Measurements from ENCODE around the gene CLPSL1.

Gene CLPSL1

DNA sequence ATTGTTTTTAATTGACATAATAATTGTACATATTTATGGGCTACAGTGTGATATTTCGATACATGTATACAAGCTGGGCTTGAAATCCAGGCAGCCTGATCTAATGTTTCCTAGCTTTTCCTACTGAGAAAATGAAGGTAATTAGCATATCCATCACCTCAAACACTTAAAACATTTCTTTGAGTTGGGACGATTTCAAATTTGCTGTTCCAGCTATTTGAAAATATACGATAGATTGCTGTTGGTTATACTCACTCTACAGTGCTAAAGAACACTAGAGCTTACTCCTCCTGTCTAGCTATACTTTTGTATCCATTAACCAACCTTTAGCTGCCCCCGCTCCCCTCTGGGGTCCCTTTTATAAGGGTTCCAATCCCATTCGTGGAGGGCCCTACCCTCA lies 29.0 kb downstream of the CLPSL1 start:
- H3K27ac ChIP-seq (replicated peaks) = no peak overlapping the region
- DNase-seq (ENCODE audit: low read depth in 1 of 2, low spot score in 1 of 2) = no peak
- TF ChIP-seq, protein P1, sequence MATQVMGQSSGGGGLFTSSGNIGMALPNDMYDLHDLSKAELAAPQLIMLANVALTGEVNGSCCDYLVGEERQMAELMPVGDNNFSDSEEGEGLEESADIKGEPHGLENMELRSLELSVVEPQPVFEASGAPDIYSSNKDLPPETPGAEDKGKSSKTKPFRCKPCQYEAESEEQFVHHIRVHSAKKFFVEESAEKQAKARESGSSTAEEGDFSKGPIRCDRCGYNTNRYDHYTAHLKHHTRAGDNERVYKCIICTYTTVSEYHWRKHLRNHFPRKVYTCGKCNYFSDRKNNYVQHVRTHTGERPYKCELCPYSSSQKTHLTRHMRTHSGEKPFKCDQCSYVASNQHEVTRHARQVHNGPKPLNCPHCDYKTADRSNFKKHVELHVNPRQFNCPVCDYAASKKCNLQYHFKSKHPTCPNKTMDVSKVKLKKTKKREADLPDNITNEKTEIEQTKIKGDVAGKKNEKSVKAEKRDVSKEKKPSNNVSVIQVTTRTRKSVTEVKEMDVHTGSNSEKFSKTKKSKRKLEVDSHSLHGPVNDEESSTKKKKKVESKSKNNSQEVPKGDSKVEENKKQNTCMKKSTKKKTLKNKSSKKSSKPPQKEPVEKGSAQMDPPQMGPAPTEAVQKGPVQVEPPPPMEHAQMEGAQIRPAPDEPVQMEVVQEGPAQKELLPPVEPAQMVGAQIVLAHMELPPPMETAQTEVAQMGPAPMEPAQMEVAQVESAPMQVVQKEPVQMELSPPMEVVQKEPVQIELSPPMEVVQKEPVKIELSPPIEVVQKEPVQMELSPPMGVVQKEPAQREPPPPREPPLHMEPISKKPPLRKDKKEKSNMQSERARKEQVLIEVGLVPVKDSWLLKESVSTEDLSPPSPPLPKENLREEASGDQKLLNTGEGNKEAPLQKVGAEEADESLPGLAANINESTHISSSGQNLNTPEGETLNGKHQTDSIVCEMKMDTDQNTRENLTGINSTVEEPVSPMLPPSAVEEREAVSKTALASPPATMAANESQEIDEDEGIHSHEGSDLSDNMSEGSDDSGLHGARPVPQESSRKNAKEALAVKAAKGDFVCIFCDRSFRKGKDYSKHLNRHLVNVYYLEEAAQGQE (IDR thresholded peaks at IDR 0.05; ENCODE audit: insufficient replicate concordance, low read depth) = no peak
- TF ChIP-seq POLR2AphosphoS5 (IDR thresholded peaks at IDR 0.05; ENCODE audit: low read depth) (no peak), GABPA (IDR thresholded peaks at IDR 0.05; ENCODE audit: low read depth) (no peak), SPI1 (IDR thresholded peaks at IDR 0.05; ENCODE audit: borderline replicate concordance, low read depth) (no peak)
- TF ChIP-seq, protein P2, sequence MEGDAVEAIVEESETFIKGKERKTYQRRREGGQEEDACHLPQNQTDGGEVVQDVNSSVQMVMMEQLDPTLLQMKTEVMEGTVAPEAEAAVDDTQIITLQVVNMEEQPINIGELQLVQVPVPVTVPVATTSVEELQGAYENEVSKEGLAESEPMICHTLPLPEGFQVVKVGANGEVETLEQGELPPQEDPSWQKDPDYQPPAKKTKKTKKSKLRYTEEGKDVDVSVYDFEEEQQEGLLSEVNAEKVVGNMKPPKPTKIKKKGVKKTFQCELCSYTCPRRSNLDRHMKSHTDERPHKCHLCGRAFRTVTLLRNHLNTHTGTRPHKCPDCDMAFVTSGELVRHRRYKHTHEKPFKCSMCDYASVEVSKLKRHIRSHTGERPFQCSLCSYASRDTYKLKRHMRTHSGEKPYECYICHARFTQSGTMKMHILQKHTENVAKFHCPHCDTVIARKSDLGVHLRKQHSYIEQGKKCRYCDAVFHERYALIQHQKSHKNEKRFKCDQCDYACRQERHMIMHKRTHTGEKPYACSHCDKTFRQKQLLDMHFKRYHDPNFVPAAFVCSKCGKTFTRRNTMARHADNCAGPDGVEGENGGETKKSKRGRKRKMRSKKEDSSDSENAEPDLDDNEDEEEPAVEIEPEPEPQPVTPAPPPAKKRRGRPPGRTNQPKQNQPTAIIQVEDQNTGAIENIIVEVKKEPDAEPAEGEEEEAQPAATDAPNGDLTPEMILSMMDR (IDR thresholded peaks at IDR 0.05; ENCODE audit: insufficient read depth, low read length) = no peak
- no peaks in the 10 kb centered on the region for H3K27me3 ChIP-seq (ENCODE audit: insufficient read depth, poor library complexity, severe bottlenecking)
- no peak overlapping the region for H3K4me3 ChIP-seq (replicated peaks; ENCODE audit: insufficient read depth, low read length)

DNA sequence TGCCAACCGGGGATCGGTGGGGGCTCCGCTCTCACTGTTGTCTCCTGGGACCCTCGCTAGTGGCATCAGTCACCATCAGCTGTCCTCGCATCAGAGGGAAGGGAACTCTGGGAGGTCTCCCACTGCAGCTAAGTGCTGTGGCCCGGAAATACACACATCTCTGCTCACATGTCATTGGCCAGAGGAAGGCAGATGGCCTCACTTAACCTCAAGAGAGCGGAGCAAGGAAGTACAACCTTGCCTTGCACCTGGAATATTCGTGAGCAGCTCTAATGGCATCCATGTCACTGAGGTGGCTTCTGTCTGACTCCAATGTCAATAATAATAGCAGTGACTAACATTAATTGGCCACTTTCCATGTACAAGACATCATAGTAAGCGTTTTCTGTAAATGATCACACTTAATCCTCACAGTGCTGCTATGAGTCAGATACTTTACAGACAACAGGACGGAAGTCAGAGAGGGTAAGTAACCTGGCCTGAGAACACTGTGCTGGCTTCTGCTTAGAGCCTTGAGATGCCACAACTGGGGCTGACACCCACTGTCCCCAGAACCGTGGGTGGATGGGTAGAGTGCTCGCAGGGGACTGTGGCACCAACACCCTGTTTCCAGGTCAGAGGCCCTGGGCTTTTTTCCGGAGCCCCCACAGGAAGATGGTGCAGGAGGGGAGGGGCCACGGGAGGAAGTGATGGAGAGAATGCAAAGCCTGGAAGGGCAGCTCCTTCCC lies 30.3 kb downstream of the CLPSL1 start:
- TF ChIP-seq, protein P1 (IDR thresholded peaks at IDR 0.05; ENCODE audit: insufficient replicate concordance, low read depth) = no peak
- TF ChIP-seq POLR2AphosphoS5 (IDR thresholded peaks at IDR 0.05; ENCODE audit: low read depth) (no peak), GABPA (IDR thresholded peaks at IDR 0.05; ENCODE audit: low read depth) (no peak), SPI1 (IDR thresholded peaks at IDR 0.05; ENCODE audit: borderline replicate concordance, low read depth) (no peak)
- TF ChIP-seq, protein P2 (IDR thresholded peaks at IDR 0.05; ENCODE audit: insufficient read depth, low read length) = no peak
- no peaks in the 10 kb centered on the region for H3K27me3 ChIP-seq (ENCODE audit: insufficient read depth, poor library complexity, severe bottlenecking)
- H3K4me3 ChIP-seq (replicated peaks; ENCODE audit: insufficient read depth, low read length) = no peak overlapping the region
- DNase-seq (ENCODE audit: low read depth in 1 of 2, low spot score in 1 of 2) = no peak
- no peak overlapping the region for H3K27ac ChIP-seq (replicated peaks)

DNA sequence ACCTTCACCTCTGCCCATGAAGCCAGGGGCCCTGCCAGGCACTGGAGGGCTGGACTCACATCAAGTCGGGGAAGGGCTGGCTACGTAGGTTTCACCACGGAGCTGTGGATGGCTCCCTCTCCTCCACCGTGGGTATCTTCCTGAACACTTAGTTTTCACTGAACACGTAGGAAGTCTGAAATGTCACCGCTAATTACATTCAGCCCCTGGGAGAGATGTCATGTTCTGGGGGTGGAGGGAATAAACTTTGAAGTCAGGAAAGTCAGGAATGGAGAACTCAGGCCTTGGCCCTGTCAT lies 30.8 kb downstream of the CLPSL1 start:
- DNase-seq (ENCODE audit: low read depth in 1 of 2, low spot score in 1 of 2) = no peak
- no peak overlapping the region for H3K4me3 ChIP-seq (replicated peaks; ENCODE audit: insufficient read depth, low read length)
- no peaks in the 10 kb centered on the region for H3K27me3 ChIP-seq (ENCODE audit: insufficient read depth, poor library complexity, severe bottlenecking)
- H3K27ac ChIP-seq (replicated peaks) = no peak overlapping the region
- TF ChIP-seq, protein P2 (IDR thresholded peaks at IDR 0.05; ENCODE audit: insufficient read depth, low read length) = no peak
- TF ChIP-seq, protein P1 (IDR thresholded peaks at IDR 0.05; ENCODE audit: insufficient replicate concordance, low read depth) = no peak
- TF ChIP-seq GABPA (IDR thresholded peaks at IDR 0.05; ENCODE audit: low read depth) (no peak), SPI1 (IDR thresholded peaks at IDR 0.05; ENCODE audit: borderline replicate concordance, low read depth) (no peak), POLR2AphosphoS5 (IDR thresholded peaks at IDR 0.05; ENCODE audit: low read depth) (no peak)
